SIG-M5 treated with dmso at 0.1 percent for 504 hours (cell line): Measurements from ENCODE around the gene KLF6.
A peak's percentile ranks its signal among the peaks of the same experiment; 100 is the strongest.

ENCODE experiments used
- DNase-seq: peaks from one replicate; lab custom pipeline; 2025; ENCODE audit not compliant: unreplicated experiment; lab: John Stamatoyannopoulos, UW

KLF6 gene

DNA sequence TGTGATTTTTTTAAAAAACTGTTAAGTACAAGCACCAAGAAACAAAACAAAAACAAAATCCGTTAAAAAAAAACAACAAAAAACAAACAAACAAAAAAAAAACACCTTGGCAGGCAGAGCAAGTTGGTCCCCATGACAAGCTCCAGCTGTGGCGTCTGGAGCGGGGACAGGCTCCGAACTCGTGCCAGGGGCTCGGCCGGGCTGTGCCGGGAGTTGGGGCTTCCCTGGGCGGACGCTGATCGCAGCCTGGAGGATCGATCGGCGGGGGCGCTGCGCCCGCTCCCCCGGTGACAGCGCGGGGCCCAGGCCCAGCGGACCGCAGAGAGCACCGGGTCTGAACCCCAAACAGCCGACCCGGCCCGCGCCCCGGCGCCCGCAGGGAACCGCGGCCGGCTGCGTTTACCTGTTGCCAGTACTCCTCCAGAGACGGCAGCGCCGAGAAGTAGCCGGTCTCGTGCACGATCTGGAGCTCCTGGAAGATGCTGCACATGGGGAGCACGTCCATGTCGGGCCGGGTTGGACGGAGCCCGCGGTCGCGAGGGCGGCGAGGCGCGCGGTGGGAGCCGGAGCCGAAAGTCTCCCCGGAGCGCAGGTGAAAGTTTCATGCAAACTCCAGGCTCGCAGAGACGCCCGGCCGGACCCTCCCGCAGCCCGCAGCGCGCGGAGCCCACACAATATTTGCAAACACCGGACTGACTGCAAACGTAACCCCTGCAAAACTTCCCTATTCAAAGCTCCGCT is at the start of gene KLF6:
Gene KLF6 (minus strand): TSS at position 700 of the 741 bp plus-strand sequence. CDS start 195 bp downstream, at position 505.
- no peak for DNase-seq

DNA sequence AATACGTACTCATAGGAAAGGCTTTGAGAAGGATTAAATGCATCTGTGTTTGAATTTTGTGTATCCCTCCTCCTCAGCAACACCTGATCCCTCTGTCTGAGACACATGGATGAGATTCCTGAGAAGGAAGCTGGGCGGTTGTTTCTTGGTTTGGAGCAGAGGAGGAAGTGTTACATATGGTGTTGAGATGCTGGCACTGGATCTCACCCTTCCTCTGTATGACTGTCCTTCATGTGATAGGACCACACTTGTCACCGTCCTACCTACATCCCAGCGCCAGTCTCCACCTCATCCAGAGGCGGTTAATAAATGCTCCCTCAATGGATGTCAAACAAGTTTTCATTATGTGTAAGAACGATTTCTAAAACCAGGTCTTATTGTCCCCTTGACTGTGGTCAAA is 49.4 kb upstream of the KLF6 start:
- no peak for DNase-seq

DNA sequence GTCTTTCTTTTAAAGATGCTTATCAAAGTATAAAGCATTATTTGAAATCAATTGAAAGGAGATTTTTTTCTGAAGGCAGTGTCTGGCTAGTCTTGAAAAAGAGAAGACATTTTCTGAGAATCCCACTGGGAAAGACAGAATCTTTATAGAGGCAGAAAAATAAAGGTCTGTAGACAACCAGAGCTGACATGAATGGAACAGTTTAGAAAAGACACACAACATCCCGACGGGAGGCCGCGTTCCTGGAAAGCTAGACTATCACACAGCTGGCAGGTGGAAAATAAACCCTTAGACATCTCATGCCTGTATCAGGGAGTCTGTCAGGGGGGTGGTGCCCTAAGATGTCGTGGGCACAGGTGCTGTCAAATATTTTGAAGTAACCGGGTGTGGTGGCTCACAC is 48.0 kb upstream of the KLF6 start:
- no peak for DNase-seq

DNA sequence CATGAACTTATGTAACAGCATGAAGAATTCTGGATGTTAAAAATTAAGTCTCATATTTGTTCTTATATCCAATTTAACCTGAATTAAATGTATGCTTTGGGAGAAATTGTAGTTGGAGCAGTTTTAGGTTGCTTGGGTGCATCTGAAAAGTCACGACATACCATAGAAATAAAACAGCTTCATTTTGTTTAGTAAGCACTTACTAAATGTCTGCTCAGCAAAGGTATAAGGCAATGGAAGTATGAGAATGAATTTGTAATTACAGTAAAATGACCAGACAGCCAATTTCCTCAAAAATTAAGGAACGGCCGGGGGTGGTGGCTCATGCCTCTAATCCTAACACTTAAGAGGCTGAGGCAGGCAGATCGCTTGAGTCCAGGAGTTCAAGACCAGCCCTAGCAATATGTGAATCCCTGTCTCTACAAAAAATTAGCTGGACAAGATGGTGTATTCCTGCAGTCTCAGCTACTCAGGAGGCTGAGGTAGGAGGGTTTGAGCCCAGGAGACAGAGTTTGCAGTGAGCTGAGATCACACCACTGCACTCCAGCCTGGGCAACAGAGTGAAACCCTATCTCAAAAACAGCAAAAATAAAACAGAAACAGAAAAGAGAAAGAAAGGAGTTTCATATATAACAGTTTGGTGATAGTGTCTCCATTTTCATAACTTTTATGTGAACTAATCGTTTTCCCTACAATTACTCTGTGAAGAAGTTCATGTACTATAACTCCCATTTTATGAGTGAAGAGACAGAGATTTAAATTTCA is 47.2 kb upstream of the KLF6 start:
- no peak for DNase-seq

DNA sequence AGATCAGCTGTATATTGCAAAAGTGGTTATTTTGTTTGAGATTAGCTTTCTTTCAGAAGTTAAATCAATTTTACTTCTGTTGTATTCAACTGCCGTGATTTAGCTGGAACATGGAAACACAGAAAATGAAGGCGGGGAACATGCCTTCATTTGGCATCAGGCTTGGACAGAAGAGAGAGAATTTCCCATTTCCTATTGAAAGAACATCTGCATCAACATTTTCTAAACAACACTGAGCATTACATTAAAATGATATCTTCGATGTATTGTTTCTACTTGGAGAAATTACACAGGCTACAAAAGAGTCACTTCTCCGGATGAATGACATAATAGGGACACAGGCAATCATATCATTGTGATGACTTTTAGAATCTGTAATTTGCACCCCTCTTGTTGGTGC is 46.6 kb upstream of the KLF6 start:
- no peak for DNase-seq

DNA sequence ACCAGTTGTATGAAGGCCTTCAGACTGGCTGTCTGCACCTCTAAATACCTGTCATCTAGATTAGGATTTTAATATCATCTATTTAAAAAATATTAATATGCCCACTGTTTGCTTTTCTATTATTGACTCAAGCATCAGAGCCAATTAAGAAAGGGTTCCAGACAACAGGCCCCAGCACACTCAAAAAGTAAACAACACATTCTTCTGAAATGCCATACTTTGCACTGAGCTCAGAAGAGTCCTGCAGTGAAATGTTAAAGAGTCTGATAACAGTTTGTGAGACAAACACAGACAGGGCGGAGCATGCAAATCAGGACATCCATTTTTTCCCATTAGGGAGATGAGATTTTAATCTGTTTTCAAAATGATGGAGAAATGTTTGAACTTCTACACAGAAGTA is 45.9 kb upstream of the KLF6 start:
- no peak for DNase-seq

DNA sequence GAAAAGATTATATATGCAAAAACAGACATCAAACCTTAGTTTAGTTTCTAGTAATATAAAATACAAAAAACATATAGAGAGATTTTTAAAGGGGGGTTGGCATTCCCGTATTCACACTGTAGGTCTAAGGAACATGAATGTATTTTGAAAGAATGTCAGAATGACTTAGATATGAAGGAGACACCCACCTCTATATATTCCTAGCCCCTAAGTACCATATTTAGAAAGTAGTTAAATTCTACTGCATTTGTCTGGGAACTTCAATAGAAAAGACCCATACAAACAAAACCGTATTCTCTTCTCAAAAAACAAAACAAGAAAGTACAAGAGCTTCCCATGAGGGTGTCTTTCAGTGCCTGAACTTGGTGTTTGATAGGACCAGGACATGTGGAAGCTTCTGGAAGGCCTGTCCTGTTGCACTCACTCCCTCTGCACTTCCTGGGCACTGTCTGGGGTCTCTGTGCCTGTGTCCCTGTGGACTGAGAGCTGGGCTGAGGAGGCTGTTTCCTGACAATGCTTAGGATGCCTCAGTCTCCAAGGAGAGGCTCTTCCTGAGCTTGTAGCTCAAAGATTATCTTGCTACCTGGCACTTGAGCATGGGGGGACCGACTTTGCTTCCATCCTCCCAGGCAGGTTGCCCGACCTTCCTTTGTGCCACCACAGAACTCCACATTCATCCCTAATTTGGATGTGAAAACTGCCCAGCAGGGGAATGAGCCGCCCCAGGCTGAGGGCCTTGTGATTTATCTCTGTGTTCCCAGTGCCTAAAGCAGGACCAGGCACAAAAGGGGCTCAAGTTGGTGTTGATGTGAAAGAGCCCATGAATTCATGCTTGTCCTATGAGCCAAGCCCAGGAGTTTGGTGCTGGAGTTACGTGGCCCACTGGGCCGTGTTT is 44.4 kb upstream of the KLF6 start:
- DNase-seq = no peak

DNA sequence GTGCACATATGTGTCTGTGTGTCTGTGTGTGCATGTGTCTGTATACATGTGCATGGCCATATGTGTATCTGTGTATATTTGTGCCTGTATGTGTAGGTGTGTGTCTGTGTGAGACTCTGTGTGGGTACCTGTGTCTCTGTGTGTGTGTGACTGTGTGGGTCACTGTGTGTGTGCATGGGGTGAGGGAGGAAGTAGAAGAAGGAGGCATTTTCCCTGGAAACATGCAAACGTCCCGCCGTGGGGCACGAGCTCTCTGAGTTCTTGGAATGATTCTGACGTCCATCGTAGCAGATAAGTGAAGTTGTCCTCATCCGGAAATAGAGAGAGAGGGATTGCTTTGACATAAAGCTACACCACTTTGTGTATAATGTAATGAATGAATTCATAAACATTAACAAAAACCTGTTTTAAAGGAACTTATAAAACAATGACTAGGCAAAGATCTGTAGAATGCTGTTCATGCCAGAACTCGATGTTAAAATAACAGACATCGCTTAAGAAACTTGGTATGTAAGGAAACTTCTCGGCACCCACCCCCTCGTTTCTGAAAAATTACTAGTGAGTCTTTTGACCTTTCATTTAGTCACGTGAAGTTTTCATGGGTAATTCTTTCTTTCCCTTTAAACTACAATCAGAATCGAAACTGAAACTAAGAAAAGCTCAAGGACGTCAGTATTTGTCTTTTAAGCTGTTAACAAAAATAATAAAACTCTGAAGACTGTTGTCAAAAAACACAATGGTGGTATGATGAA is 43.6 kb upstream of the KLF6 start:
- peak; percentile 16 for DNase-seq

DNA sequence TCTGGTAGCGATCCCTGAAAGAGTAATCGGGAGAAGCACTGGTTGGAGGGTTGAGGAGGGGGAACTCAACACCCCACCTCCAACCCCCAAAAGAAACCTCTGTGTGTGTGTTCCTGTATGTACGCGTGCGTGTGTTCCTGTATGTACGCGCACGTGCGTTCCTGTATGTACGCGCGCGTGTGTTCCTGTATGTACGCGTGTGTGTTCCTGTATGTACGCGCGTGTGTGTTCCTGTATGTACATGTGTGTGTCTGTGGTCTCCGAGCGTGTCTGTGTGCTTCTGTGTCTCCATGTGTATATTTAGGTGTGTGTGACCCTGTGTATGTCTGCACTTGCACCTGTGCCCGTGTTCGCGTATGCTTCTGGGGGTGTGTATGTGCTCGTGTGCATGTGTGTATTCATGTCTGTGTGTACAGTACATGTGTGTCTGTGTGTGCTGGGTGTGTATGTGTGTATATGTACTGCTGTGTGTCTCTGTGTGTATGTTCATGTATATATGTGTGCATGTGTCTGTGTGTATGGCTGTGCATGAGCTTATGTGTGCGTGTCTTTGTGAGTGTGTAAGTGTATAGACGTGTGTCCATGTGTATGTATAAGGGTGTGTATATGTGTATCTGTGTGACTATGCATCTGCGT is 42.9 kb upstream of the KLF6 start:
- DNase-seq = no peak

DNA sequence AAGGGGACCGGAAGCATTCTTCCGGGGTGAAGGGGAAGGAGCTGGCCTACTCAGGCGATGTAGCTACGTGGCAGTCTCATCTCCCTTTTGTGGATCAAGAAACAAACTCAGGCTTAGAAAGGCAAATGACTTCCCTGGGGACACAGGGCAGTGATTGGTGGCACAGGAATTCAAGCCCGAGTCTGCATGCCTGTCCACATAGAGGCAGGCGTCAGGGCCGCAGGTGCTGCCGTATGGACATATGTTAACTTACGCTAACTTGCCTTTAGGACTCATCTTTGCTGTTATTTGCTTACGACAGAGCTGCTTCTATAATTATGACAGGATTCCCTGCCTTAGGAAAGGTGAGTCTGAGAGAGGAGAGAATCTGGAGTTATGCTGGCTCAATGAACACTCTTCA is 42.3 kb upstream of the KLF6 start:
- DNase-seq = no peak

DNA sequence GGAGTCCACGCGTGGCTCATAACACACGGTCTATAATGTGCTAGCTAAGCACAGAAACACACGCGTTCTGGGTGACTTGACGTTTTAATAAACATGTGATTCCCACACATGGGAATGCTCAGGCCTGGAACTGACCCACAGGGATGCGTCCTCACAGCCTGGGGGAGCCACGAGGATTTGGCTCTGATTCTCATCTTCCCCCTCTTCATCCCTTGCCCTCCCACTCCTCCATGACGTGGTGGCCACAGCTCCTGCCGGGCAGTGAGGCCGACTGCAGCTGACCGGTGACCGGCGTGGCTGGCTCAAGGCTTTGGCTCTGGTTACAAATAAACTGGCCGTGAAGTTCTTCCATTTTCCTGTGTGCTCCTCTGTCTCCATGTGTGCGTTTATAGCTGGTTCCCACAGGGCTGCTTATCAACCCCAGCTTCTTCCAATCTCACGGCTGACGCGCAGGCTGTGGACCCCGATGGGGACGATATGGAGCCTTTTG is 40.9 kb upstream of the KLF6 start:
- DNase-seq = no peak

DNA sequence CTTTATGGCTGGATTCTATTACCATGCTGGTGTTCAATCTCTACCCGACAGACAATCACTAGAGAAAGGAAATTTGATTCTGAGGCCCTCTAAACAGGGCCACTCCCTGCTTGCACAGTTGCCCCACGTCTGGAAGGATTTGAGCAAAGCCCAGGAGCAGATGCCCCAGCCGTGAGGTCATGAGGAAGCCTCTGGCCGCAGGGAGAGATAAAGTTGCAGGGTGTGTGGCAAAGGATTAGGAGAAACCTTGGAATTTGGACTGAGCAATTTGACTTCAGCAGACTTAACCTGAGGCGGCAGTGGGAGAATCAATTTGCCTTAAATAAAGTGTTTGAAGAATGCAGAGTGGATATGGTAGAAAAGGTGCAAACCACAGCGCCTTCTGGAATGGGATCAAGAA is 40.2 kb upstream of the KLF6 start:
- no peak for DNase-seq

DNA sequence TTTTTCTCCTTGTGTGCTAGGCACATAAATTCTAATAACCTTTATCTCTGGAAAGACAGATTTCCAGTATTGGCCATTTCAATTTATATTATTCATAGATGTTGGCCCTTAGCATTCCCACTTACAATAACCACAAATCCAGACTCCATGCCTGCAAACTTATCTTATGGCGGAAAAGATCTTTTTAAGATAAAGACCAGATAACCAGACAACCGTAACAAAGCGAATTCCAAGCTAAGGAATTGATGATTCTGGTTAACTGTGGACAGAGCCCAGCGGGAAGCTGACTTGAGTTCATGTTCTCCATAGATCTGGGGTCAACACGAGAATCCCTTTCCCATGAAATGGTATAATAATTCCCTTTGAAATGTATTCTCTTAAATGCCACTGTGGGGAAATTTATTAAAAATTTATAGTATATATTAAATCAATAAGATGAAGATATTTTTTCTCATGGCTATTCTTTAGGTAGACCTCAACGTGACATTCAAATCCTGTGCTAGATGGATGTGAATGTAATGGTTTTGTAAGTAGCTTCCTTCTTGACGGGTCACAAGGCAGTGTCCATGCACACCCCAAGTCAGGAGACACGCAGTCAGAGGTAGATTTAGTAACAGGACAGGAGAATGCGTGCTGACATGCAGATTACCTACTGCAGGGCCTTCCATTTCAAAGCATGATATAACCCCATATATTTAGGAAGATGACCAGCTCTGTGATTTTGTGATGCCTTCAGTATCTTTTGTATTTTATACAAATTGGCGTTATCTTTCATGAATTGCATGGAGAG is 37.7 kb upstream of the KLF6 start:
- DNase-seq = no peak

DNA sequence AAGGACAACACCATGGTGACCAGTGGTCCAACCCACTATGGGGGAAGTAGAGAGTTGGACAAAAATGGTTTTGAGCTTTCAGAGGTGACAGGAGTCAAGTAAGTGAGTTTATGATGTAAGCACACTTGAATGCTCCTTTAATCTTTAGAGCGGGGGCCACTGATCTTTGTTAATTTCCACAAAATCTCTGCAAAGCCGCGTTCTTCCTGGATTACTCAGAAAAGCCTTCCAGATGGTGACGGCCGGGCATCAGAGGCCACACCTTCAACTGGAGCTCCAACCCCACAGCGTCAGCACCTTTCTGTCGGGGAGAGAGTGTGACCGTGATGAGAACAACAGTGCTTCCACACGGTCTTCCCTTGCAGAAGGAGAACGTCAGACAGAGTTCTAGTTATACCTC is 35.2 kb upstream of the KLF6 start:
- no peak for DNase-seq

DNA sequence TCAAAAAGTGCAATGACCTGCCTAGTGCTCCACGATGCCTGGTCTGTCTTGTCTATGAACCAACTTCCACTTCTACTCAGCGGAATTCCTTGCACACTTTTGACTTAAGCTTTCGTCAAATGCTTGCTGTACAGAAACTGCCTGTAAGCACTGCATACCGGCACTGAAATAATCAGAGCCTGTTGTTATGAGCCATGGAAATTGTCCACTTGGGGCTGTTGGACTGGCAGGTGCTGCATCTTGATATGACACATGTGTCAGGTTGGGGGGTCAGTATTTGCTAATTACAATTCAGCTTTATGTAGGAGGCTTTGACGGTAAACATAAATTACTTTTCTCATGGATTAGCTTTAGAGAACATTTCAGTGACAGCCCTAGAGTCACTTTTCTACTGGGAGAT is 32.0 kb upstream of the KLF6 start:
- no peak for DNase-seq

DNA sequence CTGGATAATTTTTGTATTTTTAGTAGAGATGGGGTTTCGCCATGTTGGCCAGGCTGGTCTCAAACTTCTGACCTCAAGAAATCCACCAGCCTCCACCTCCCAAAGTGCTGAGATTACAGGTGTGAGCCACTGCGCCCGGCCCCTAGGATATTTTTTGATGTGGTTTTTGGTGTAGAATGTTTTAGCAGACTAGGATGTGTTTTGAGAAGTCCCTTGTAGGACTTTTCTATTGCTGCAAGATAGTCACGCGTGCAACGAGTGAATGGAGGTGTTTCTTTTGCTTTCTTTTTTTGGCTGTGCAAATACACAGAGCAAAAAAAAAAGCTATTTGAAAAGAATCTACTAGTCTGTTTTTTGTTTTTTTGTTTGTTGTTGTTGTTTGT is 29.8 kb upstream of the KLF6 start:
- DNase-seq = no peak

DNA sequence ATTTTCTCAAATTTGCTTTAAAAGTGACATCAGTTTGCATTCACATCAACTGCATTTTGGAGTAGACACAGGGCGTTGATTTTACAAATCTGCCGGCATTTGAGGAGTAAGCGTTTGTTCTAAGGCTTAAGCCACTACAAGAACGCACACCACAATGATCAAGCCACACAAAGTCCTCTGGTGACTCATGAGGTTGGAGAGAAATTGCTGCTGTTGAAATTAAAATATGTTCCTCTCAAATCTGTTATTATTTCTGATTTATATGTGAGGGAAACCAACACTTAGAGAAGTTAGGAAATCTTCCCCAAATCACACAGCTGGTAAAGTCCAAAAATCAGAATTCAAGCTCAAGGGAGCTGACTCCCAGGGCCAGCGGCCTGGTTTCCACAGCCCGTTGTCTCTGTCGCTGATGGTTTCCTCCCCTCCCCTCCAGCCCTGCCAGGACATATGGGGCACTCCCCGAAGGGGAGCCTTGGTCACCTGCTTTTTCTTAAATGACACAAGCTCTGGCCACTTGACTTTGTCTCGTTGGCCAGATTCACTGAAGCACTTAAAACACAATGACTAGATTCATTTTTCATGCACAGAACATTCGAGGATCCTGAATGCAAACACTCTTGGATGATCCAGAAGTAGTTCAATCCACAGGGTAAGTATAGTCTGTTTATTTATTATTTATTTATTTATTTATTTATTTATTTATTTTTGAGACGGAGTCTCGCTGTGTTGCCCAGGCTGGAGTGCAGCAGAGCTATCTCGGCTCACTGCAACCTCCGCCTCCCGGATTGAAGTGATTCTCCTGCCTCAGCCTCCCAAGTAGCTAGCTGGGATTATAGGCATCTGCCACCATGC is 29.2 kb upstream of the KLF6 start:
- no peak for DNase-seq

DNA sequence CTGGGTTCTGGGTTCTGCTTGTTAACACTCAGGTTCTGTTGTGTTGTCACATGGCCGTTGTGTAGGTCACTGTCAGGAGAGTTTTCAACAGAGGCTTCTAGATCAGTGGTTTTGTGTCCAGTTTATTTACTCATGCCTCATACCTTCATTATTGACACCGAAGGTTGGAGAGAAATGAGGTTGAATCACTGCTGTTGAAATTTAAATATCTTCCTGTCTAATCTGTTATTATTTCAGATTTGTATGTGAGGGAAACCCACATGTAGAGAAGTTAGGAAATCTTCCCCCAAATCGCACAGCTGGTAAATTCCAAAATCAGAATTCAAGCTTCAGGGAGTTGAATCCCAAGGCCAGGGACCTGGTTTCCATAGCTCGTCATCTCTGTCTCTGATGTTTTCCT is 28.3 kb upstream of the KLF6 start:
- no peak for DNase-seq

DNA sequence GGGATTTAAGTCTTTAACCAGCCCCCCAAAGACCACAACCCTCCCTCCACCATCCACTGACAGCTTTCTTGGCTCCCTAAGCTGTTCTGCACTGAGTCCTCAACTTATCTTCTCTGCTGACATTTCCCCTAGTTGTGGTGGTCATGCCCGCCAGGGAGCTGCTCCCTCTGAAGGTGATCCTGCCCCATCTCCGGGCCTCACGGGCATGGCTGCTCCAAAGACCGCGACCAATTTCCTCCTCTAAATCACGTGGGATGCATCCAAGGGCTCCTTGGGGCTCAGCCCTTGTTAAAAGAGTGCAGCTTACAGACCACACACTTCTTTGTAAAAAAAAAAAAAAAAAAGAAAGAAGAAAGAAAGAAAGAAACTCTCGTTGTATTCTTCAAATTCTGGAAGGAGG is 27.1 kb upstream of the KLF6 start:
- DNase-seq = no peak
